ENCODE results near the gene MT1X.
A peak's percentile ranks its signal among the peaks of the same experiment; 100 is the strongest.
"Not testable (repeated sequence)": the region's sequence is repeated elsewhere in the genome, so short reads cannot be mapped to it uniquely, and the experiment has no call there.

The MT1X gene

GRCh38 chr16:56653218-56653617 is 29.1 kb upstream of the MT1X start:
- no peak for DNase-seq (ENCODE audit: low read depth in 2 of 2)

GRCh38 chr16:56657555-56658326 is 24.5 kb upstream of the MT1X start, which contains the start of gene MT1F:
Gene MT1F, plus strand, starts transcription at chr16:56657959. Its CDS starts 100 bp downstream, at chr16:56658059.
- DNase-seq (ENCODE audit: low read depth in 2 of 2), result peak; percentile 35 to 52

- DNase-seq (ENCODE audit: low read depth in 2 of 2), result no peak
Measured at GRCh38 chr16:56658327-56658875, 23.9 kb upstream of the MT1X start.

GRCh38 chr16:56662357-56663354 is 19.6 kb upstream of the MT1X start:
- no peak for DNase-seq (ENCODE audit: low read depth in 2 of 2)

GRCh38 chr16:56664506-56664905 is 17.8 kb upstream of the MT1X start:
- no peak for DNase-seq (ENCODE audit: low read depth in 2 of 2)

- DNase-seq (ENCODE audit: low read depth in 2 of 2), result not testable (repeated sequence)
Measured at GRCh38 chr16:56665286-56666261, 16.7 kb upstream of the MT1X start.

- DNase-seq (ENCODE audit: low read depth in 2 of 2), result no peak
Measured at GRCh38 chr16:56667581-56668571, 14.4 kb upstream of the MT1X start, which contains the start of gene MT1G. Gene MT1G, minus strand, starts transcription at chr16:56668065. Its CDS starts 72 bp downstream, at chr16:56667993.

GRCh38 chr16:56669005-56669839 is 13.0 kb upstream of the MT1X start, which contains the start of gene MT1H:
Gene MT1H, plus strand, starts transcription at chr16:56669814. Its CDS starts 71 bp downstream, at chr16:56669885.
- no peak for DNase-seq (ENCODE audit: low read depth in 2 of 2)

- DNase-seq (ENCODE audit: low read depth in 2 of 2), result no peak
Measured at GRCh38 chr16:56669840-56670619, 12.2 kb upstream of the MT1X start.

GRCh38 chr16:56670620-56670934 is 11.7 kb upstream of the MT1X start:
- DNase-seq (ENCODE audit: low read depth in 2 of 2), result no peak

GRCh38 chr16:56671691-56672090 is 10.6 kb upstream of the MT1X start:
- DNase-seq (ENCODE audit: low read depth in 2 of 2), result not testable (repeated sequence)

GRCh38 chr16:56672171-56672570 is 10.1 kb upstream of the MT1X start:
- DNase-seq (ENCODE audit: low read depth in 2 of 2), result not testable (repeated sequence)

GRCh38 chr16:56672761-56673536 is 9.3 kb upstream of the MT1X start:
- DNase-seq (ENCODE audit: low read depth in 2 of 2), result no peak

- DNase-seq (ENCODE audit: low read depth in 2 of 2), result no peak
Measured at GRCh38 chr16:56673921-56674320, 8.3 kb upstream of the MT1X start.

GRCh38 chr16:56674570-56674969 is 7.7 kb upstream of the MT1X start:
- DNase-seq (ENCODE audit: low read depth in 2 of 2), result not testable (repeated sequence)

- DNase-seq (ENCODE audit: low read depth in 2 of 2), result no peak
Measured at GRCh38 chr16:56675685-56676210, 6.5 kb upstream of the MT1X start.

GRCh38 chr16:56677474-56677873 is 4.8 kb upstream of the MT1X start:
- no peak for DNase-seq (ENCODE audit: low read depth in 2 of 2)
